ENCODE measurements around the gene TADA3.

TADA3 gene

DNA sequence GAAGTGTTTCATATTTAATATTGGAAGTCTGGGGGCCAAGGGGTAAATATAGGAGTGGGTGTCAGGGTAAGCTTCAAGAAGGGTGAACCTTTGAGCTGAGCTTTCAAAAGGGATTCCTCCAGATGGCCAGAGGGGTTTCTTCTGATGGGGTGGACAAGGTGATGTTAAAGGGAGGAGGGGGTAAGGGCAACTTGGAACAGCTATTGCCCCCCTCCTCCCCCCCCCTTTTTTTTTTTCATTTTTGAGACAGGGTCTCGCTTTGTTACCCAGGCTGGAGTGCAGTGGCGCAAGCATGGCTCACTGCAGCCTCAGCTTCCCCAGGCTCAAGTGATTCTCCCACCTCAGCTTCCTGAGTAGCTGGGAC lies 15.7 kb upstream of the TADA3 start:
- Mint-ChIP-seq H3K4me3 (no peak overlapping the region), H3K36me3 (ENCODE audit: low read depth) (peaks cover 24% of the 10 kb centered on the region), H3K27me3 (ENCODE audit: low read depth, poor library complexity) (peaks cover 4% of the 10 kb centered on the region), H3K9me3 (no peaks in the 10 kb centered on the region), H3K27ac (peak overlapping the region; percentile 68), H3K4me1 (peaks cover 31% of the 10 kb centered on the region)
- no peak for TF ChIP-seq CTCF (IDR thresholded peaks at IDR 0.05)
- no peak for DNase-seq

- Mint-ChIP-seq H3K4me1 (peaks cover 31% of the 10 kb centered on the region), H3K9me3 (no peaks in the 10 kb centered on the region), H3K27ac (peak overlapping the region; percentile 31), H3K27me3 (ENCODE audit: low read depth, poor library complexity) (peaks cover 4% of the 10 kb centered on the region), H3K4me3 (no peak overlapping the region), H3K36me3 (ENCODE audit: low read depth) (peaks cover 28% of the 10 kb centered on the region)
- TF ChIP-seq CTCF (IDR thresholded peaks at IDR 0.05): no peak
- no peak for DNase-seq
Observed at GRCh38 chr3:9806688-9807589, 14.7 kb upstream of the TADA3 start.

DNA sequence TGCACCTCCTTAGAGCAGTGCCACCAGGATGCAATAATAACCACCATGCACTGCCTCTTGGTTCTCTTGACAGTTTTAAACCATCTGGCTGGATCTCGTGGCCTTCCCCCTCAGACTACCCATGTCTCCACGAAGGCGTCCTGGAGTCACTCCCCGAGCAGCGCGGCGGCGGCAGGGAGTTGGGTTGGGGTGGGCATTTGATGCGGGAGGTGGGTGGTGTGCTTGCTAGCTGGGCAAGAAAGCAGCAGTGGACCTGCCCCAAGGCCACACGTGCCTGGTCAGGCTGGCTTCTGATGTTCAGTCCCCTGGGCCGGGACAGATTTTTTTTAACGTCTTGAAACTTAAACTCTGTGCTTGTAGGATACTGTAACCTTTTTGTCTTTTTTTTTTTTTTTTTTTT lies 13.9 kb upstream of the TADA3 start:
- DNase-seq: no peak
- Mint-ChIP-seq H3K4me3 (no peak overlapping the region), H3K4me1 (peaks cover 23% of the 10 kb centered on the region), H3K27me3 (ENCODE audit: low read depth, poor library complexity) (peaks cover 4% of the 10 kb centered on the region), H3K36me3 (ENCODE audit: low read depth) (peaks cover 34% of the 10 kb centered on the region), H3K27ac (no peak overlapping the region), H3K9me3 (no peaks in the 10 kb centered on the region)
- no peak for TF ChIP-seq CTCF (IDR thresholded peaks at IDR 0.05)

DNA sequence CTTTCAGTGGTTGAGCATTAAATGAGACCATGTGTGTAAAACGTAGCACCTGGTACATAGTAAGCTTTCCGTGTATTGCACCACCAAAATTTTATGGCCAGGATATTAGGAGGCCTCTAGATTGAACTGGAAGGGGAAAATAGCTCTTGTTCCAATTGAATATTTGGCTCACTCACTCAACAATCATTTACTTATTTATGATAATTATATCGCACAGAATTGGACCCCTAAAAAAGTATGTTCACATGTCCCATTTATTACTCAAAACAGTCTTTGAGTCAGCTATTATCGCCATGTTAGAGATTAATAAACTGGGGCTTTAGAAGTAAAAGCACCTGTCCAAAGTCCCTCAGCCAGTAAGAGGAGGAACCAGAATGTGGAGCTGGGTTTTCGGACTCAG lies 12.7 kb upstream of the TADA3 start:
- Mint-ChIP-seq H3K27me3 (ENCODE audit: low read depth, poor library complexity) (no peaks in the 10 kb centered on the region), H3K9me3 (no peaks in the 10 kb centered on the region), H3K4me3 (no peak overlapping the region), H3K36me3 (ENCODE audit: low read depth) (peaks cover 42% of the 10 kb centered on the region), H3K4me1 (peaks cover 14% of the 10 kb centered on the region), H3K27ac (no peak overlapping the region)
- DNase-seq: no peak
- TF ChIP-seq CTCF (IDR thresholded peaks at IDR 0.05): no peak

DNA sequence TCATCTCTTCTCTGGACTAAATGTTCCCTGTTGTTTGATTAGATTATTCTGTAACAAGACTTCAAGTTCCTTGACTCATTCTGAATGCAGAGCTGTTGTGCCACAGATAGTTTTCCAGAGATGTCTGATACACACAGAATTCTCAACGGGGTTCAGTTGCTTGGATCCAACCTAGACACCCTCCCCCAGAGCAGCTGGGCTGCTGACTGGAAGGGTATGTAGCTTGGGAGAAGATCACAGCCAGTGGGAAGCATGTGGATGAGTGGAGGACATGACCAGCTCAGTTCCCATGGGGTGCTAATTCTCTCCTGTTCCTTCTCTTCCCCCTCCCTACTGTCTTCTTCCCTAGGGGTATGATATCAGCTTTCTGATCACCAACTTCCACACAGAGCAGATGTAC lies 11.2 kb upstream of the TADA3 start:
- H3K27ac Mint-ChIP-seq: no peak overlapping the region
- H3K4me1 Mint-ChIP-seq: peaks cover 2% of the 10 kb centered on the region
- H3K9me3 Mint-ChIP-seq: no peaks in the 10 kb centered on the region
- no peak overlapping the region for H3K4me3 Mint-ChIP-seq
- no peak for TF ChIP-seq CTCF (IDR thresholded peaks at IDR 0.05)
- H3K27me3 Mint-ChIP-seq (ENCODE audit: low read depth, poor library complexity): no peaks in the 10 kb centered on the region
- no peak for DNase-seq
- H3K36me3 Mint-ChIP-seq (ENCODE audit: low read depth): peaks cover 48% of the 10 kb centered on the region

GRCh38 chr3:9800529-9800928 lies 8.3 kb upstream of the TADA3 start:
- Mint-ChIP-seq H3K4me1 (peaks cover under 1% of the 10 kb centered on the region), H3K9me3 (no peaks in the 10 kb centered on the region), H3K27me3 (ENCODE audit: low read depth, poor library complexity) (no peaks in the 10 kb centered on the region), H3K4me3 (no peak overlapping the region), H3K36me3 (ENCODE audit: low read depth) (peaks cover 67% of the 10 kb centered on the region), H3K27ac (no peak overlapping the region)
- no peak for DNase-seq
- TF ChIP-seq CTCF (IDR thresholded peaks at IDR 0.05): no peak
